HG02678 (cell line): ENCODE measurements around the gene PAOX.
"Not testable (repeated sequence)": the region's sequence is repeated elsewhere in the genome, so short reads cannot be mapped to it uniquely, and the experiment has no call there.

Source experiments
- ATAC-seq: cut with Tn5 transposase; IDR thresholded peaks from one replicate; pipeline ENCODE4 v1.9.1; 2021; ENCODE audit warnings: mild to moderate bottlenecking, moderate library complexity; ENCODE audit not compliant: unreplicated experiment

PAOX gene

DNA sequence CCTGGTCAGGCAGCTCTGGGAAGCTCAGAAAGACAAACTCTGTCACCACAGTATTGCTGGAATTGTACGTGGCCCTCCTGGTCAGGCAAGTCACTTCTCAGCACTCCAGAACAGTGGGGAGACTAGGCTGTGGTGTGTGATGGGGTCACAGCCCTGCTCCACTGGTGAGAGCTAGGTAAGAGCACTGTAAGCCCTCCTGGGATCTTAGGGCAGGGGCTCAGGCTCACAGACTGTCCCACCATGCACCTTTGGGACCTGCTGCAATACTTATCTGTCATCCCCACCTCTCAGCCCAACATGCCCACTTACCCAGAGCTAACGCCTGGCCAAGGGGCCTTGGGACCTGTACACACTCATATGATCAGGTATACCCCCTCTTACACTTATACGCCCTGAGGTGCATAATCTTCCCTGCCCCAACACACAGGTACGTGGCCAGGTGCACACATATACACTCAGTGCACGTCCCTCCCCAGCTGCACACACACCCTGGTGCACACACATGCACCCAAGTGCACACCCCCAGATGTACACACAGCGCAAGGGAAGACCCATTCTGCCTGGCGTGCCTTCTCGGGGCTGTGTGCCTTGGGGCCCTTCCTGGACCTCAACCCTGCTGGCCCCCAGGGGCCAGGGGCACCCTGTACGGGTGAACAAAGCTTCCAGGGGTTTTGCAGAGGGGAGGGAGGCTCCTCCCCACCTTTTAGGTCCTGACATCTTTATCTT, 53.0 kb downstream of the PAOX start:
- ATAC-seq = not testable (repeated sequence)

DNA sequence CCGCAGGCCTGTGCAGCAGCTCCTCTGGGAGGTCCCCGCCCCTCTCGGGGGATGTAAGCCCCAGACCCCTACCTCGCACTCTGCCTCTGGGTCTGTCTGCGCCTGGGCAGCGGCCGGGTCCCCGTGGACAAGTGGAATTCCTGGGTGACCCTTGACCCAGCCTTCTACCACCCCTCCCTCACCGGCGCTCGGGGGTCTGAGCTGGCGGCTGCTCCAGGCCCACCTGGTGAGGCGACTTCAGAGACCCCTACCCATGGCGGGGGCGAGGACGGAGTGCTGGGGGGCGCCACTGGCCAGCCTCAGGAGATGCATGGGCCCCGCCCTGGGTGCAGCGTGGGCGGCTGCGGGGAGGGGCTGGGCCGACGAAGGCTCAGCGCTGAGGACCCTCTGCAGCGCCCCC, 53.7 kb downstream of the PAOX start:
- ATAC-seq = not testable (repeated sequence)

DNA sequence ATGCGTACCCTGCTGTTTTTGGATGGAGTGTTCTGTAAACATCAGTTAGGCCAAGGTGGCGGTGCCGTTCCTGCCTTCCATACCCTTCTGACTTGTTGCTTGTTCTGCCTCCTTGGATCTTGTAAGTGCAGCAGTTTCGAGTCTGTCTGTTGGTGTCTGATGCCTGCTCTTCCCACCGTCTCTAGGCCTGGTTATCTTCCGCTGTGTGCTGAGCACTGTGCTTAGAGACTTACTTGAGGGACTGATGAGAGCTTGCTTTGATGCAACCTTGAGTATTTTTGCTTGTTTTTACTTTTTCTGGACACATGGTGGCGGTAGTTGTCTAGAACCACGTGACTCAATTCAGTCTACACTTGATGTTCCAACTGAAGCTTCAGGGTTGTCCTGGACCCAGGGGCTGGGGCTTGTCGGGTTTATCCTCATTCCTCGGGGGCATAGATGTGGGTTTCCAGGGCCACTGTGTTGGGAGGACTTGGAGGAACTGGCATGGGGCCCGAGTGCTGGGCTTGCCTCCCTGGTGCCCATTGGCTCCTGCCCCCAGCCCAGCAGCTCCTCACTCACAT, 59.7 kb downstream of the PAOX start:
- ATAC-seq = no peak

DNA sequence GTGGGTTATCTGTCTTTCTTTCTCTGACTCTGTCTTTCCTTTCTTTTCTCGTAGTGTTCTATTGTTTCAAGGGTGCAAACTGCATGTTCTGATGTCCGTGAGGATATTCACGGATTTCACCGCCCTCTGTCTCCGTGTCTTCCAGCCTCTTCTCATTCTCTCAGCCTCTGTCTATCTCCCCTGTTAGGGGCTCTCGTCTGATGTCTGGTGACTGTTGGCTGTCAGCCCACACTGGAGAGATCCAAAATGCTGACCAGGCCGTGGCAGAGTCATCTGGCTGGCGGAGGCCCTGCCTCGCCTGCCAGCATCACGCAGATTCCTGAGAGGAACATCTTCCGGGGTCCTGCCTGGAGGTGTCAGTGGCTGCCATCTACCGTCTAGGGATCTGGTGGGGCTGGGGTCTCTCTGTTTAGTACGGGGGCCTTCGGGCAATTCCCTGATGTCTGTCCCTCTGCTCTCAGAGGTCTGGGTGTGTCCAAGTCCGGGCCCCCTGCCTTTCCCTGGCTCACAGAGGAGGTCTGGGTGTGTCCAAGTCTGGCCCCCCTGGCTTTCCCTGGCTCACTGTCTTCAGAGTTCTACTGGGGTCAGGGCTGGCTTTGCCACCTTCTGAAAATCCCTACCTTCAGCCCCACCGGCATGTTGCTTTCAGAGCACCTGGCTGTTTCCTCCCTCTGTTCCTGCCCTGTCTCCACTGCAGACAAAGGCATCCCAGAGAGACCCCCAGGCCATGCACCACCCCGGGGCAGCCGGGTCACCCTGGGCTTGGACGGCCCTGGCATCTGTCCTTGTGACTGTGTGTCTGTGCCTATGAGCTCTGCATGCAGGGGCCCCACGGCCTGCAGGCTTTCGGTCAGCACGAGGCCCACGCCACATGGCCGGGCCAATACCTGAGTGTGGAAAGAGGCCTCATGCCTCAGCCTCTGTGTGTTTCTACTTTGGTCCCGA, 60.7 kb downstream of the PAOX start:
- ATAC-seq = no peak

DNA sequence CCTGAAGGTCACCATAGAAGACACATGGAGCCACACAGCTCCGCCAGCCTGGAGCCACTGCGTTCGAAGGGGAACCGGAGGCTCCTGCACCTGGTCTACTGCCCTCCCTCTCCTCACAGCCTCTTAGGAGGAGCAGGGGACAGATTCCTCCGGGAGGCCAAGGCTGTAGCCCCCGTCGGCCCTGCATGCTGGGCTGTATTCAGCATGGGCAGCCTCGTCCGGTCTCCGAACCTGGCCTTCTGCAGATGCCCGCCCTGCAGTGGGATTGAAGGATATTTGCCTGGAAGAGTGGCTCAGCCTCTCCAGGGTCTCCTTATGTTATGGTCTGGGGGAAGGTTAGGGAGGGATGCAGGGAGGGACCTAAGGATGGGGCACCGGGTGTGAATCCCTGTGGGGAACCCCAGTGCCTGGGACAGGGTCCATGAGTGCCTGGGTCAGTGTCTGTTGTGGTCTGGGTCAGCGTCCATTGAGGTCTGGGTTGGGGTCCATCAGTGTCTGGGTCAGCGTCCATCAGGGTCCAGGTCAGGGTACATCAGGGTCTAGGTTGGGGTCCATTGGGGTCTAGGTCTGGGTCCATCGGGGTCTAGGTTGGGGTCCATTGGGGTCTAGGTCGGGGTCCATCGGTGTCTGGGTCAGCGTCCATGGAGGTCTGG, 61.7 kb downstream of the PAOX start:
- no peak for ATAC-seq
